AG09309 (cell line): Measurements from ENCODE around the gene COL23A1.
"Not testable (repeated sequence)": the region's sequence is repeated elsewhere in the genome, so short reads cannot be mapped to it uniquely, and the experiment has no call there.

Experiments used
- DNase-seq: peaks from one replicate; pipeline ENCODE4 v3.0.0-alpha.2; 2010; ENCODE audit warnings: low read depth
- H3K4me3 ChIP-seq: 2 replicates; pipeline ENCODE4 v1.5.1; 2011; ENCODE audit warnings: mild to moderate bottlenecking, low read depth, low read length, moderate library complexity; ENCODE audit not compliant: control insufficient read depth
- TF ChIP-seq, protein P1 (sequence below): IDR thresholded peaks from 2 replicates; pipeline ENCODE4 v1.5.1; 2011; ENCODE audit warnings: mild to moderate bottlenecking, low read depth, low read length, inconsistent platforms; ENCODE audit not compliant: insufficient read depth, control insufficient read depth; ENCODE audit errors: missing control alignments

COL23A1 gene

DNA sequence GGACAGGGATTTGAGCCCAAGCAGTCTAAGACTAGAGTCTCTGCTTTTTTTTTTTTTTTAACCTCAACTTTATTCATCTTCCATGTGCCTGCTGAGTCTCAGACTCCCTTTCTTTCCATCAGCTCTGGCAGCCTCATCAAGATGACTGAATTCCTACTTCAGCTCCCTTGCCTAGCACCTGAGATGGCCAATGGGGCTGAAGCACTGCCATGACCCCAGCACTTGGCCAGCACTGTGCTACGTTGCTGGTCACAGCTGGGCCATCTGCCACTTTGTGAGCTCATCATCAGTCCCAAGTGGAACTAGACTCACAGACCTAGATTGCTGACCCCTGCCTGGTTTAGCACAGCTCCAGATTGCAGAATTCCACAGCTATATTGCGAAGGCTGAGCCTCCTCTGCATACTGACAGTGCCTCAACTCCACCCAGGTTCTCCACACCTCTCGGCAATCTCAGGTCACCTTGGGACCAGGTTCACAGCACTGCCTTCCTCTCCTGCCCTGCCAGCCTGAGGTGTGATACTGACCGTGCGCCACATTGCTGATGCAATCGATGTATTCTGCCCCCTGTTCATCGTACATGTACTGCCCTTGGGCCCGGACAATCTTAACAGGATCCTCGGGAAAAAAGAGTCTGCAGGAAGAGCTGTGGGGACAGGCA is 359.2 kb downstream of the COL23A1 start:
- DNase-seq = no peak
- H3K4me3 ChIP-seq = peak overlapping the region; percentile 95
- TF ChIP-seq, protein P1, sequence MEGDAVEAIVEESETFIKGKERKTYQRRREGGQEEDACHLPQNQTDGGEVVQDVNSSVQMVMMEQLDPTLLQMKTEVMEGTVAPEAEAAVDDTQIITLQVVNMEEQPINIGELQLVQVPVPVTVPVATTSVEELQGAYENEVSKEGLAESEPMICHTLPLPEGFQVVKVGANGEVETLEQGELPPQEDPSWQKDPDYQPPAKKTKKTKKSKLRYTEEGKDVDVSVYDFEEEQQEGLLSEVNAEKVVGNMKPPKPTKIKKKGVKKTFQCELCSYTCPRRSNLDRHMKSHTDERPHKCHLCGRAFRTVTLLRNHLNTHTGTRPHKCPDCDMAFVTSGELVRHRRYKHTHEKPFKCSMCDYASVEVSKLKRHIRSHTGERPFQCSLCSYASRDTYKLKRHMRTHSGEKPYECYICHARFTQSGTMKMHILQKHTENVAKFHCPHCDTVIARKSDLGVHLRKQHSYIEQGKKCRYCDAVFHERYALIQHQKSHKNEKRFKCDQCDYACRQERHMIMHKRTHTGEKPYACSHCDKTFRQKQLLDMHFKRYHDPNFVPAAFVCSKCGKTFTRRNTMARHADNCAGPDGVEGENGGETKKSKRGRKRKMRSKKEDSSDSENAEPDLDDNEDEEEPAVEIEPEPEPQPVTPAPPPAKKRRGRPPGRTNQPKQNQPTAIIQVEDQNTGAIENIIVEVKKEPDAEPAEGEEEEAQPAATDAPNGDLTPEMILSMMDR = no peak

DNA sequence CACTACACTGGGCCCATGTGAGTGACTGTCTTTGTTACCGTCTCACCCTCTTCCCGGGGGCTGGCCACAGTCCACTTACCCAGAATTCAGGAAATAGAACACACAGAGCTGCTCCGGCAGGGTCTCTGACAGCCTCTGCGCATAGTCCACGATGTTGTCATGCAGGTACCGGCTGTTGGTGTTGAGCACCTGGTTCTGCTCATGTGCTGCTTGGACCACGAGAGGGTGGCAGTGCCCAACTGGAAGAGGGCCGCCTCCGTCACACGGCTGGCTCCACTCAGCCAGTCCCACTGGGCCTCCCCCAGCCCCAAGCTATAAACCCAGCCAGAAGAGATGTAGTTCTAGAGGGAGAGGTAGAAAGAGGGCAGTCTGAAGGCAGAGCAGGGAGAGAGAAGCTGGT is 360.3 kb downstream of the COL23A1 start:
- H3K4me3 ChIP-seq = no peak overlapping the region
- no peak for DNase-seq
- TF ChIP-seq, protein P1 = no peak

- H3K4me3 ChIP-seq, DNase-seq: not testable (repeated sequence)
These were observed 361.1 kb downstream of the COL23A1 start for GRCh38 chr5:178229111-178229510.

DNA sequence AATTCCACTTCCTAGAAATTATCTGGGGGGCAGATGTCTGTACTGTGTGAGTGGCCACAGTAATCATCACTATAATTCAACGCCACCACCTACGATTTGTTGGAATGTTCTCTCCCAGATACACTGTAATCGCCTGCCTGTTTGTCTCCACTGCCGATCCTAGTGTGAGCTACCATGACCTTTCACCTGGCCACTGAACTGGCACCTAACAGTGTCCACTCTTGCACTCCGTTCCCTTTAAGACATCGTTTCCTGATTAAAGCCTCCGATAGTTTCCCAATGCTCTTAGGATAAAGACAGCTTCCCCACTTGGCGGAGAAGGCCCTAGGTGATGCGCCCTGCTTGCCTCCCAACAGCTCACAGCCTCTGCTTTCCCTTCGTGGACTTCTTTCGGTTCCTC is 361.6 kb downstream of the COL23A1 start:
- DNase-seq = no peak
- H3K4me3 ChIP-seq = no peak overlapping the region
- TF ChIP-seq, protein P1 = no peak

- no peak for DNase-seq
- TF ChIP-seq, protein P1 = no peak
- H3K4me3 ChIP-seq = no peak overlapping the region
These were observed 362.3 kb downstream of the COL23A1 start for GRCh38 chr5:178227929-178228328.

DNA sequence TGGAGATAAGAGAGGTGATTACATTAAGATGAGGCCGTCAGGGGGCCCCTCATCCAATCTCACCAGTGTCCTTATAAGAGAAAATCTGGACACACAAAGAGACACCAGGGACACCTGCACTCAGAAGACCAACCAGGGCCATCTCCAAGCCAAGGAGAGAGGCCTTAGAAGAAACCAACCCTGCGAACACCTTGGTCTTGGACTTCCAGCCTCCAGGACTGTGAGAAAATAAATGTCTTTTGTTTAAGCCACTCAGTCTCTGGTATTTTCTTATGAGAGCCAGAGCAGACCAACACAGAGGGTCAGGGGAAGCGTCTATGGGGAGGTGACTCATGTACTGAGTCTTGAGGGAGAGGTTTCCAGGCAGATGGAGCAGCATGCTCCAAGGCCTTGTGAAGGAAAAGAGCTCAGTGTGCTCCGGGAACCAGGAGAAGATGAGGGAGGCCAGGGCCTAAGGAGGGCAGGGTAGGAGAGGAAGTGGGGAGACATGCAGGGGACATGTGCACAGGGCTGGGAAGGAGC is 363.0 kb downstream of the COL23A1 start:
- TF ChIP-seq, protein P1 = no peak
- no peak overlapping the region for H3K4me3 ChIP-seq
- DNase-seq = no peak

DNA sequence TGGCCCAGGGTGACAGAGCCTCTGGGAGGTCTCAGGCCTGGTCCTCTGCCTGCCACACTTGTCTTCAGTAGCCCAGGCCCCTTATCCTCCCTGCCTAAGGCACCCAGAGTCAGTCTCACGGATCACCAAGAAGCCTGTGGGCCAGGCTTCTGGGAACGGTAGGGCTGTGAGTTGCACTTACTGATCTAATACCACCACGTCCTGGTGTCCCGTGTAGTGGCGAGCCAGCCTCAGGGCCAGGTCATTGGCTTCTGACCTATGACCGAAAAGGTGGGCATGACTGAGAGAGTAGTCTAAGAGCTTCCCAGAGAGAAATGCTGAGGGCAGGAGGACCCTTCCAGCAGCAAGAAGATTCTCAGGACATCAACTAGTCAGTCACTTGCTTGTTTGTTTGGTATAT is 365.0 kb downstream of the COL23A1 start:
- TF ChIP-seq, protein P1 = no peak
- DNase-seq = no peak
- no peak overlapping the region for H3K4me3 ChIP-seq
